GM12878 (cell line): Measurements from ENCODE around the gene TGFBR1. TPM values are rescaled to one million over a fixed set of nuclear protein-coding genes. Genes with fewer than 3 reads are reported as not detected.

Source experiments
- BCL3 ChIP-seq: IDR thresholded peaks from 2 replicates; pipeline ENCODE4 v1.6.1; 2011; ENCODE audit warnings: borderline replicate concordance, low read depth, mild to moderate bottlenecking, moderate library complexity, low read length; ENCODE audit not compliant: insufficient read depth, poor library complexity, severe bottlenecking
- CBX3 ChIP-seq: fragments of 200-600 bp; sonication (generic); IDR thresholded peaks from 2 replicates; pipeline ENCODE4 v1.6.1; 2016; ENCODE audit warnings: low read depth, borderline replicate concordance
- CBX5 ChIP-seq: sonication (generic); IDR thresholded peaks from 2 replicates; pipeline ENCODE4 v1.6.1; 2016; ENCODE audit warnings: low read depth, moderate library complexity, mild to moderate bottlenecking, inconsistent platforms
- ETV6 ChIP-seq, 2 experiments: fragments of 450-650 bp in 1 of 2; IDR thresholded peaks in 1 of 2; conservative IDR thresholded peaks in 1 of 2; 2 replicates each; pipeline ENCODE4 v1.6.1; 2014; ENCODE audit warnings: antibody characterized with exemption in 1 of 2, borderline replicate concordance in 1 of 2, low read depth in 1 of 2, mild to moderate bottlenecking in 1 of 2, moderate library complexity in 1 of 2
- IKZF1 ChIP-seq: fragments of 450-650 bp; conservative IDR thresholded peaks from 2 replicates; pipeline ENCODE4 v1.6.1; 2017; ENCODE audit warnings: antibody characterized with exemption, mild to moderate bottlenecking
- IKZF2 ChIP-seq, 2 experiments: fragments of 450-650 bp; IDR thresholded peaks; 2 replicates each; pipeline ENCODE4 v1.6.1; 2017; ENCODE audit warnings: mild to moderate bottlenecking in 2 of 2, moderate library complexity in 2 of 2
- MLLT1 ChIP-seq: fragments of 450-650 bp; IDR thresholded peaks from 2 replicates; pipeline ENCODE4 v1.6.1; 2016; ENCODE audit warnings: mild to moderate bottlenecking
- NR2F1 ChIP-seq: fragments of 450-650 bp; conservative IDR thresholded peaks from 2 replicates; pipeline ENCODE4 v1.6.1; 2017; ENCODE audit warnings: mild to moderate bottlenecking
- POU2F2 ChIP-seq: IDR thresholded peaks from 3 replicates; pipeline ENCODE4 v1.6.1; 2011; ENCODE audit warnings: low read depth, mild to moderate bottlenecking, low read length, borderline replicate concordance
- RBBP5 ChIP-seq: fragments of 200-600 bp; sonication (generic); conservative IDR thresholded peaks from 2 replicates; pipeline ENCODE4 v1.6.1; 2016
- TCF12 ChIP-seq: IDR thresholded peaks from 2 replicates; pipeline ENCODE4 v1.6.1; 2011; ENCODE audit warnings: low read depth, mild to moderate bottlenecking, low read length
- polyA plus RNA-seq, 11 experiments: library from polyadenylated mRNA; depleted of rRNA in 4 of 11; unstranded in 6 of 11; stranded (reverse) in 5 of 11; fragments of >200 nt; fragmentation: Nextera tagmentation in 4 of 11; fragmentation: Illumina TruSeq in 1 of 11; extraction: Ambion mirVana in 4 of 11; extraction: Trizol in 1 of 11; gene quantifications; 1 replicate in 1 of 11; 2 replicates in 10 of 11; pipeline versions ENCODE4 v1.2.1 to v1.2.3, GENCODE V29; 2011 to 2016; ENCODE audit warnings: inconsistent platforms in 2 of 11, missing spikeins in 2 of 11, low read depth in 1 of 11
- total RNA-seq, 4 experiments: library from RNA; depleted of rRNA in 3 of 4; stranded (reverse); fragments of >200 nt in 3 of 4; fragmentation: Illumina TruSeq in 1 of 4; extraction: Trizol in 1 of 4; gene quantifications; 2 replicates each; pipeline versions ENCODE4 v1.2.1 to v1.2.3, GENCODE V29; 2013 to 2021
- TF ChIP-seq, protein P1 (sequence below), 3 experiments: IDR thresholded peaks in 2 of 3; conservative IDR thresholded peaks in 1 of 3; 2 replicates each; pipeline ENCODE4 v1.5.1; 2011; ENCODE audit warnings: low read depth in 3 of 3, low read length in 3 of 3, mild to moderate bottlenecking in 3 of 3, control low read depth in 2 of 3, moderate library complexity in 2 of 3, inconsistent platforms in 1 of 3, mixed read lengths in 1 of 3; ENCODE audit not compliant: control insufficient read depth in 2 of 3, insufficient read depth in 1 of 3; ENCODE audit errors: extremely low read depth in 1 of 3

Gene TGFBR1
- total and polyA plus RNA-seq, 10 of the 15 experiments (the other 5 are each of a cell fraction or from before 2014, with no cell fraction given) = 2.9 to 27.2 (median 16.6) TPM

DNA sequence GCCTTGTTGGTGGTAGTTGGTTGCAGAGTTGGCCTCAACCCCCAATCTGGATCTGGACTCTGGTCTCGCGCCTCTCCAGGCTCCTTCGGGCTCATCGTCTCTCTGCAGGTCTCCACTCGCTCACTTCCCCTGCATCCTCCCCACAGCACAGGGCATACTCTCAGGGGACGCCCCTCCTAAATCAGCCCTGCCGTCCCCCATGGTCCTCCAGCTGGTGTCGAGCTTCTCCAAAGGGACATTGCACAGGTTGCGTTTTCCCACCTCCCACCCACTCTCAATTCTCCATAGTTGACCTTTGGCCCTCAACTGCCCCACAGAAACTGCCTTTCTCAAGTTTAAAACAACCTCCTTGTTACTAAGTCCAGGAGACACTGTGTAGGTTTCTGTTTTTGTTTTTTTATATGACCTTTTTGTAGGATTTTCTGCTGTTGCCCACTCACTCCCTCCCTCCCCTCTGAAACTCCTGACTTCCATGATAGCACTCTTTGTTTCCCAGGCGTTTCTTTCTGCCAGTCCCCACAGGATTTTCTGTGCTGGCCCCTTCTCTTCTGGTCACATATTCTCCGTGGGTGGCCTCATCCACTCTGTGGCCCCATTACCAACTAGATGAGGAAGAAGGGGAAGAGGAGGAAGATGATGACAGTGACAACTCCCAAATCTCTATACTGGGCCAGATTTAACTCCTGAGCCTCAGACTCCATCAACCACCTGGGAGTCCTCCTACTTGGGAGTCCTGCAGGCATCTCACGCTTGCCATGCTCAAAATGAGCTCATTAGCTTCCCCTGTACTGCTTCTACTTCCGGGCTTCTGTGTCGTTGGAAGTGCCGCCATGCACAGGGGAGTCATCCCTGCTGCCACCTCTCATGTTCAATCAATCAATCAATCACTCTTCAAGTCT, 66.6 kb downstream of the TGFBR1 start (continued):
- TF ChIP-seq ETV6 (conservative IDR thresholded peaks at IDR 0.05 in 1 of 2, IDR thresholded peaks at IDR 0.05 in 1 of 2; ENCODE audit: borderline replicate concordance in 1 of 2, low read depth in 1 of 2) = no peak
- TF ChIP-seq CBX3 = no peak
- peak; percentile 86 for TF ChIP-seq IKZF1
- TF ChIP-seq, protein P1, sequence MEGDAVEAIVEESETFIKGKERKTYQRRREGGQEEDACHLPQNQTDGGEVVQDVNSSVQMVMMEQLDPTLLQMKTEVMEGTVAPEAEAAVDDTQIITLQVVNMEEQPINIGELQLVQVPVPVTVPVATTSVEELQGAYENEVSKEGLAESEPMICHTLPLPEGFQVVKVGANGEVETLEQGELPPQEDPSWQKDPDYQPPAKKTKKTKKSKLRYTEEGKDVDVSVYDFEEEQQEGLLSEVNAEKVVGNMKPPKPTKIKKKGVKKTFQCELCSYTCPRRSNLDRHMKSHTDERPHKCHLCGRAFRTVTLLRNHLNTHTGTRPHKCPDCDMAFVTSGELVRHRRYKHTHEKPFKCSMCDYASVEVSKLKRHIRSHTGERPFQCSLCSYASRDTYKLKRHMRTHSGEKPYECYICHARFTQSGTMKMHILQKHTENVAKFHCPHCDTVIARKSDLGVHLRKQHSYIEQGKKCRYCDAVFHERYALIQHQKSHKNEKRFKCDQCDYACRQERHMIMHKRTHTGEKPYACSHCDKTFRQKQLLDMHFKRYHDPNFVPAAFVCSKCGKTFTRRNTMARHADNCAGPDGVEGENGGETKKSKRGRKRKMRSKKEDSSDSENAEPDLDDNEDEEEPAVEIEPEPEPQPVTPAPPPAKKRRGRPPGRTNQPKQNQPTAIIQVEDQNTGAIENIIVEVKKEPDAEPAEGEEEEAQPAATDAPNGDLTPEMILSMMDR (IDR thresholded peaks at IDR 0.05 in 2 of 3, conservative IDR thresholded peaks at IDR 0.05 in 1 of 3; ENCODE audit: control insufficient read depth in 2 of 3, extremely low read depth in 1 of 3, insufficient read depth in 1 of 3, low read depth in 3 of 3, low read length in 3 of 3) = no peak
- no peak for TF ChIP-seq RBBP5
- no peak for TF ChIP-seq TCF12
- TF ChIP-seq BCL3 = no peak
- peak; percentile 31 to 48; a peak in 2 of 4 replicates for TF ChIP-seq IKZF2 (IDR thresholded peaks at IDR 0.05)
- peak; percentile 87 for TF ChIP-seq NR2F1
- TF ChIP-seq CBX5 = no peak
- no peak for TF ChIP-seq POU2F2
- TF ChIP-seq MLLT1 = no peak
